Heart left ventricle (tissue), 16 donors: ENCODE data around the gene CLRN3. TPM values are rescaled to one million over a fixed set of nuclear protein-coding genes. Genes with fewer than 3 reads are reported as not detected.

Source experiments
- ATAC-seq, 4 donors: fragments of 200-7000 bp; cut with Tn5 transposase; one replicate each; pipeline ENCODE4 v1.9.1; 2020 to 2022; ENCODE audit warnings: moderate library complexity in 4 of 4, mild to moderate bottlenecking in 3 of 4, moderate number of reproducible peaks in 1 of 4
- DNase-seq, 5 donors: peaks; one replicate each; pipeline ENCODE4 v3.0.0-alpha.2; 2020
- H3K27ac ChIP-seq, 12 donors: fragments of 200-600 bp; sonication (generic) in 4 of 12; one replicate each; pipeline versions ENCODE4 v1.5.0 to v1.8.0; 2016 to 2022; ENCODE audit warnings: mild to moderate bottlenecking in 2 of 12
- H3K27me3 ChIP-seq, 9 donors: fragments of 200-600 bp; sonication (generic) in 2 of 9; one replicate each; pipeline versions ENCODE4 v1.5.1 to v1.8.0; 2016 to 2022; ENCODE audit warnings: mild to moderate bottlenecking in 3 of 9
- H3K36me3 ChIP-seq, 9 donors: fragments of 200-600 bp; sonication (generic) in 2 of 9; one replicate each; pipeline versions ENCODE4 v1.5.0 to v1.8.0; 2018 to 2022; ENCODE audit warnings: mild to moderate bottlenecking in 2 of 9
- H3K4me1 ChIP-seq, 12 donors: fragments of 200-600 bp; sonication (generic) in 4 of 12; one replicate each; pipeline versions ENCODE4 v1.5.0 to v1.8.0; 2016 to 2022; ENCODE audit warnings: mild to moderate bottlenecking in 3 of 12
- H3K4me3 ChIP-seq, 12 donors: fragments of 200-600 bp; sonication (generic) in 4 of 12; one replicate each; pipeline versions ENCODE4 v1.5.0 to v1.8.0; 2017 to 2022; ENCODE audit warnings: mild to moderate bottlenecking in 9 of 12, moderate library complexity in 4 of 12
- H3K9me3 ChIP-seq, 12 donors: fragments of 200-600 bp; sonication (generic) in 4 of 12; one replicate each; pipeline versions ENCODE4 v1.5.0 to v1.8.0; 2016 to 2022; ENCODE audit warnings: mild to moderate bottlenecking in 1 of 12
- POLR2A ChIP-seq, 2 donors: fragments of 450-650 bp; IDR thresholded peaks; one replicate each; pipeline ENCODE4 v1.6.1; 2017; ENCODE audit warnings: antibody characterized with exemption in 2 of 2, mild to moderate bottlenecking in 2 of 2, moderate library complexity in 2 of 2
- WGBS, 4 donors: extraction: QIAGEN DNeasy Blood & Tissue Kit in 2 of 4; methylation state at CpG; one replicate each; pipeline versions ENCODE4 v1.1.5 to v1.1.7; 2013 to 2018; 5-methylcytosine and 5-hydroxymethylcytosine counted together
- intact Hi-C, 10 donors: fragments of 100-400 bp; cut with DNase I; formaldehyde crosslinking; loops; one replicate each; pipeline versions ENCODE4 v1.11.1 to v1.14.2; 2022
- polyA plus RNA-seq, 2 donors: library from polyadenylated mRNA; stranded (reverse); fragments of 200-250 nt; gene quantifications; one replicate each; pipeline ENCODE4 v1.2.3, GENCODE V29; 2013
- total RNA-seq, 9 donors: library from RNA; depleted of rRNA in 2 of 9; stranded (reverse); fragments of >200 nt in 2 of 9; fragmentation: NEBNext Ultra II Directional in 3 of 9; extraction: Animal tissue kit (Norgen Biotek cat#: 25700) in 3 of 9; gene quantifications; one replicate each; pipeline versions ENCODE4 v1.1.0 to v1.2.4, GENCODE V29; 2016 to 2023
- TF ChIP-seq, protein P1 (sequence below), 12 donors: fragments of 200-600 bp; sonication (generic) in 4 of 12; IDR thresholded peaks; one replicate each; pipeline versions ENCODE4 v1.5.0 to v1.8.0; 2018 to 2022; ENCODE audit warnings: antibody characterized with exemption in 12 of 12, mild to moderate bottlenecking in 5 of 12
- donor health status: ischemic (EF 13 %, LVEDD 7.1; RV severe dilation, severe dysfunction).
- donor health status: healthy with polysubstance abuse.
- donor health status: DM: no; HTN: yes; CAD: no.
- donor health status: DM: no; HTN: no; CAD: no.
- donor health status: ischemic (EF 25% LVEDD 6.9; RV normal size, moderate dysfunction).
- donor health status: ischemic (EF 25% LVEDD 5.7; RV mildly dilated, moderate dysfunction).
- donor health status: healthy.
- donor health status: DM: yes; HTN: yes; CAD: no.
- donor health status: ischemic (EF 35%, LVEDD 5.7; RV mildly dilated, moderate dysfunction).
- donor health status: nonischemic (EF 11% LVEDD 7.7; RV severe dilation, severe dysfunction).
- donor health status: DM: yes; HTN: yes; CAD: no.
- donor health status: PGD.
- donor health status: ischemic (EF 29% LVEDD 5.4; RV normal size, mild dysfunction).
- donor health status: nonischemic (EF 23%, LVEDD 6.1; RV moderate dilation, normal function).

The CLRN3 gene
- total and polyA plus RNA-seq, 11 donors: 0.35 TPM; not detected in 10

DNA sequence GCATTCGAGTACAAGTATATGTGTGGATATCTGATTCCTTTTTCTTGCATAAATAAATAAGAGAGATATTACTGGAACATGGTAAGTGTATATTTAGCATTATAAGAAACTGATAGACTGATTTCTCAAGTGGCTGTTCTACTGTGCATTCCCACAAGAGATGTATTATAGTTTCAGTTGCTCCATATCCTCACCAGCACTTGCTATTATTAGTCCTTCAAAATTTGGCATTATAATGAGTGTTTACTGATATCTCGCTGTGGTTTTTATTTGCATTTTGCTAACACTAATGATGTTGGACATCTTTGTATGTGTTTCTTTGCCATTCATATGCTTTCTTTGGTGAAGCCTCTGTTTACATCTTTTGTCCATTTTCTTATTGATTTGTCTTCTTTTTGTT, 4.4 kb upstream of the CLRN3 start:
- Histone ChIP-seq H3K4me1 (peaks cover 0 to 17% (median 0%) of the 10 kb centered on the region in 12 donors), H3K27ac (no peak overlapping the region), H3K4me3 (no peak overlapping the region), H3K9me3 (peaks cover 0 to 5% (median 0%) of the 10 kb centered on the region in 12 donors), H3K27me3 (peaks cover 0 to 2% (median 0%) of the 10 kb centered on the region in 9 donors), H3K36me3 (no peaks in the 10 kb centered on the region)
- ATAC-seq (no peak), DNase-seq (no peak)
- no peak for TF ChIP-seq POLR2A (IDR thresholded peaks at IDR 0.05)
- TF ChIP-seq, protein P1, sequence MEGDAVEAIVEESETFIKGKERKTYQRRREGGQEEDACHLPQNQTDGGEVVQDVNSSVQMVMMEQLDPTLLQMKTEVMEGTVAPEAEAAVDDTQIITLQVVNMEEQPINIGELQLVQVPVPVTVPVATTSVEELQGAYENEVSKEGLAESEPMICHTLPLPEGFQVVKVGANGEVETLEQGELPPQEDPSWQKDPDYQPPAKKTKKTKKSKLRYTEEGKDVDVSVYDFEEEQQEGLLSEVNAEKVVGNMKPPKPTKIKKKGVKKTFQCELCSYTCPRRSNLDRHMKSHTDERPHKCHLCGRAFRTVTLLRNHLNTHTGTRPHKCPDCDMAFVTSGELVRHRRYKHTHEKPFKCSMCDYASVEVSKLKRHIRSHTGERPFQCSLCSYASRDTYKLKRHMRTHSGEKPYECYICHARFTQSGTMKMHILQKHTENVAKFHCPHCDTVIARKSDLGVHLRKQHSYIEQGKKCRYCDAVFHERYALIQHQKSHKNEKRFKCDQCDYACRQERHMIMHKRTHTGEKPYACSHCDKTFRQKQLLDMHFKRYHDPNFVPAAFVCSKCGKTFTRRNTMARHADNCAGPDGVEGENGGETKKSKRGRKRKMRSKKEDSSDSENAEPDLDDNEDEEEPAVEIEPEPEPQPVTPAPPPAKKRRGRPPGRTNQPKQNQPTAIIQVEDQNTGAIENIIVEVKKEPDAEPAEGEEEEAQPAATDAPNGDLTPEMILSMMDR (IDR thresholded peaks at IDR 0.05): no peak
- WGBS, 4 donors: 85 to 87% (median 86%) methylated on average over 2 of the region's 2 CpGs
- intact Hi-C loops: no loop called here

DNA sequence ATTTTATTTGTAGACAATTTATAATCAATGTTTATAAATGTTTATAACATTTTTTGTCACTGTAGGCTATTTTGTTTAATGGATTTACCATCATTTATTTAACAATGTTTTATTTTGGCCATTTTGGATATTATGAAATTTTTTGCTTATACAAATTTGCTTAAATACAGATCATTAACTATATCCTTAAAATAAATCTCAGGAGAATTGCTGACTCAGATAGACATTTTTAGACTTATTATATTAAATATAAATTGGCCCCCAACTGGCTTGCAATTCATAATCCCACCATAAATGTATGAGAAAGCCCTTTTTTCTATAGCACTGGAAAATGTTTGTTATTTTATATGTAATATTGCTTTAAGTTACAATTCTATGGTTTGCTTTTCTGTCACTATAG, 3.8 kb upstream of the CLRN3 start:
- ATAC-seq (no peak), DNase-seq (no peak)
- TF ChIP-seq, protein P1 (IDR thresholded peaks at IDR 0.05): no peak
- TF ChIP-seq POLR2A (IDR thresholded peaks at IDR 0.05): no peak
- Histone ChIP-seq H3K4me3 (no peak overlapping the region), H3K27ac (no peak overlapping the region), H3K9me3 (peaks cover 0 to 5% (median 0%) of the 10 kb centered on the region in 12 donors), H3K36me3 (no peaks in the 10 kb centered on the region), H3K4me1 (peaks cover 0 to 17% (median 0%) of the 10 kb centered on the region in 12 donors), H3K27me3 (peaks cover 0 to 2% (median 0%) of the 10 kb centered on the region in 9 donors)
- intact Hi-C loops: no loop called here

DNA sequence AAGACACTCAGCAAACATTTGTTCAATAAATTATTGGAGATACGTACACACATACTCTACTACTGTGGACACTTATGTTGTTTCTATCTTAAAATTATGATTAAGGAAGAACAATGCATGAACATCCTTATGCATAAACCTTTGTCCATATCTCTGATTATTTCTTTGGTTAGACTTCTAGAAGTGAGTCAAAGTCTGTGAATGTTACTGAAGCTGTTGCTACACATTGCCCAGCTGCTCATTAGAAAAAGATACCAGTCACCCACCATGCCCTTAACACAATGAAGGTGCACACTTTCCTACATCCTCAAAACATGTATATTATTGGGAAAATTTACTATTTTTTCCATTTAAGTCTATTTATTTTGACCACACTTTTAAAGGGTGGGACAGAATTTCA, 1.4 kb upstream of the CLRN3 start:
- peaks cover 0 to 21% (median 0%) of the 10 kb centered on the region in 12 donors for H3K4me1 ChIP-seq
- ATAC-seq: no peak

DNA sequence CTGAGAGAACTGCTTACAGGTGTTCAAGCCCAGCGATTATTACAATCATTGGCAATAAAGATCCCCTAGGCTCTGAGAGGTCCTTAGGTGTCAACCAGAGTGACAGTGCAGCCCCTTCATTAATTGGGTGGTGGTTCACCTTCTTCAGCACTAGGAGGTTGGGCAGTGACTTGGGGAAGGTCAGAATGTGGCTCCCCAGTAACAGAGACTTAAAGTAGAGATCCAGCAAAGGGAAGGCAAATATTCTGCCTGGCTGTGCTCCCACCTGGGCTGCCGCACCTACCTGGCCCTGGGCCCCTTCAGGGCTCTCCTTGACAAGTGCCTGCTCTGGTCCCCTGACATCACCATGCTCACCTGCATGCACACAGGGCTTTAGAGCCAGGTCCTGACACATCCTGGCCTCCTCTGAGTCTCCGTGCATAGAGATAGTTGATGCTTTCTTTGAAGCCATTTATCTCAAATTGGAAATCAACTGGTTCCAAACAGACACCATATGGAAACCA, 1.9 kb downstream of the CLRN3 start:
- H3K9me3 ChIP-seq: no peaks in the 10 kb centered on the region
- H3K4me1 ChIP-seq: peaks cover 0 to 48% (median 4%) of the 10 kb centered on the region in 12 donors
- no peak overlapping the region for H3K4me3 ChIP-seq
- WGBS, 4 donors: 75 to 91% (median 89%) methylated on average over 3 of the region's 3 CpGs
- ATAC-seq (no peak), DNase-seq (no peak)
- intact Hi-C loops: no loop called here
- no peak overlapping the region for H3K27ac ChIP-seq
- no peaks in the 10 kb centered on the region for H3K27me3 ChIP-seq
- no peaks in the 10 kb centered on the region for H3K36me3 ChIP-seq
- TF ChIP-seq POLR2A (IDR thresholded peaks at IDR 0.05): no peak
- TF ChIP-seq, protein P1 (IDR thresholded peaks at IDR 0.05): no peak

More for the DNA sequence above, 1.4 kb upstream of the CLRN3 start:
- DNase-seq: no peak
- Histone ChIP-seq H3K27me3 (peaks cover 0 to 2% (median 0%) of the 10 kb centered on the region in 9 donors), H3K4me3 (no peak overlapping the region), H3K9me3 (peaks cover 0 to 5% (median 0%) of the 10 kb centered on the region in 12 donors), H3K27ac (no peak overlapping the region), H3K36me3 (no peaks in the 10 kb centered on the region)
- intact Hi-C loops: no loop called here
- 87 to 97% (median 90%) methylated on average over 1 of the region's 1 CpG for WGBS, 4 donors
- TF ChIP-seq POLR2A (IDR thresholded peaks at IDR 0.05): no peak
- TF ChIP-seq, protein P1 (IDR thresholded peaks at IDR 0.05): no peak
